ENCODE measurements around the gene CACNA2D1. TPM values are rescaled to one million over a fixed set of nuclear protein-coding genes. Genes with fewer than 3 reads are reported as not detected.
"Not testable (repeated sequence)": the region's sequence is repeated elsewhere in the genome, so short reads cannot be mapped to it uniquely, and the experiment has no call there.

The CACNA2D1 gene
- total RNA-seq, 1 donor from 2014 or later = 20.6 TPM

GRCh38 chr7:82433507-82433906, 10.1 kb downstream of the CACNA2D1 start:
- DNase-seq = no peak

GRCh38 chr7:82432743-82433142, 10.8 kb downstream of the CACNA2D1 start:
- not testable (repeated sequence) for DNase-seq

- no peak for DNase-seq
These were observed 12.8 kb downstream of the CACNA2D1 start for GRCh38 chr7:82430500-82431465.

- DNase-seq = no peak
These were observed 14.2 kb downstream of the CACNA2D1 start for GRCh38 chr7:82429408-82429807.

- peak; percentile 31 for DNase-seq
These were observed 15.2 kb downstream of the CACNA2D1 start for GRCh38 chr7:82428186-82428961.

- no peak for DNase-seq
These were observed 20.1 kb downstream of the CACNA2D1 start for GRCh38 chr7:82423446-82423845.

GRCh38 chr7:82419200-82419599, 24.4 kb downstream of the CACNA2D1 start:
- DNase-seq = peak; percentile 41

- no peak for DNase-seq
These were observed 25.7 kb downstream of the CACNA2D1 start for GRCh38 chr7:82417898-82418297.

GRCh38 chr7:82416402-82416801, 27.2 kb downstream of the CACNA2D1 start:
- DNase-seq = no peak

GRCh38 chr7:82414389-82414788, 29.2 kb downstream of the CACNA2D1 start:
- no peak for DNase-seq

- DNase-seq = peak; percentile 29
These were observed 30.3 kb downstream of the CACNA2D1 start for GRCh38 chr7:82413237-82413636.

GRCh38 chr7:82411732-82412131, 31.8 kb downstream of the CACNA2D1 start:
- DNase-seq = no peak

- no peak for DNase-seq
These were observed 33.1 kb downstream of the CACNA2D1 start for GRCh38 chr7:82410461-82410860.

GRCh38 chr7:82406937-82407336, 36.6 kb downstream of the CACNA2D1 start:
- no peak for DNase-seq

- DNase-seq = no peak
These were observed 38.3 kb downstream of the CACNA2D1 start for GRCh38 chr7:82405301-82405700.

- DNase-seq = no peak
These were observed 38.9 kb downstream of the CACNA2D1 start for GRCh38 chr7:82404652-82405051.

GRCh38 chr7:82404094-82404493, 39.5 kb downstream of the CACNA2D1 start:
- no peak for DNase-seq

GRCh38 chr7:82397879-82398524, 45.6 kb downstream of the CACNA2D1 start:
- DNase-seq = no peak

- DNase-seq = no peak
These were observed 47.2 kb downstream of the CACNA2D1 start for GRCh38 chr7:82396343-82396742.

GRCh38 chr7:82395147-82395546, 48.4 kb downstream of the CACNA2D1 start:
- DNase-seq = no peak

- no peak for DNase-seq
These were observed 49.7 kb downstream of the CACNA2D1 start for GRCh38 chr7:82393840-82394220.

GRCh38 chr7:82393076-82393839, 50.3 kb downstream of the CACNA2D1 start:
- DNase-seq = no peak
